HG02610 (cell line): Measurements from ENCODE around the gene MPND.

Experiments
- ATAC-seq: cut with Tn5 transposase; IDR thresholded peaks from one replicate; pipeline ENCODE4 v1.9.1; 2021; ENCODE audit warnings: mild to moderate bottlenecking, moderate library complexity; ENCODE audit not compliant: unreplicated experiment

Gene MPND

DNA sequence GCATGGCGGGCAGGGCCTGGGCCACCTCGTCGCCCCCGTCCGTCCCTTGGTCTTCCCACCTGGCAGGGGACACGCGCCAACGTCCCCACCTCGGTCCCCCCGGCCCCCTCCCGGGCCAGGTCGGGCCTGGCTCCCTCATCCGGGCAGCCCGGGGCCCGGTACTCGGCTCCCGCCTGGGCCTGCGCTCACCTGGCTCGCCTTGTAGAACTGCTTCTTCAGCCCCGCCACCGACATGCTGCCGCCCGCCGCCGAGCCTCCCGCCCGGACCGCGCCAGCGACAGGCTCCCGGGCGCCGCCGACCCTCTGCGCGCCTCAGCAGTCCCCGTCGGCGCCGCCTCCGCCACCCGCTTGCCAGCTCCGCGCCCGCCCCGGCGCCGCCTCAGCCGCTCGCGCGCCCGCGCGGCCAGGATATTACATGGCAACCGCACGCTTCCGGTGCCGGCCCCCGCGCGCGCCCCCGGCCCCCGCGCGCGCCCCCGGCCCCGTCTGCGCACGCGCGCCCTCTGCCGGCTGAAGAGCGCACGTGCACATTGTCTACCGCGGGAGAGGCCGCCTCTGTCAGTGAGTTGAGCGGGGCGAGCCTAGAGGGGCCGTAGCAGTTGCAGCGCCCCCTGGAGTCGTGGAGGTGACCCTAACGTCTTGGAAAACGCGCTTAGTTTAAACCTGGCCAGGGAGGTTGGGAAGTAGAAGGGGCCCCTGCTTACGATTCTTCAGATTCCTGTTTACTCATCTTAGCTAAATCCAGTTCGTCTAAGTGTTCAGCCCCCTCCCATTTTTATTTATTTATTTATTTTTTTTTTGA is 57.0 kb downstream of the MPND start, which contains the start of gene SH3GL1:
Gene SH3GL1 (minus strand): TSS at position 413 of the 802 bp plus-strand sequence. CDS start 179 bp downstream, at position 234.
- ATAC-seq = peak; percentile 53

DNA sequence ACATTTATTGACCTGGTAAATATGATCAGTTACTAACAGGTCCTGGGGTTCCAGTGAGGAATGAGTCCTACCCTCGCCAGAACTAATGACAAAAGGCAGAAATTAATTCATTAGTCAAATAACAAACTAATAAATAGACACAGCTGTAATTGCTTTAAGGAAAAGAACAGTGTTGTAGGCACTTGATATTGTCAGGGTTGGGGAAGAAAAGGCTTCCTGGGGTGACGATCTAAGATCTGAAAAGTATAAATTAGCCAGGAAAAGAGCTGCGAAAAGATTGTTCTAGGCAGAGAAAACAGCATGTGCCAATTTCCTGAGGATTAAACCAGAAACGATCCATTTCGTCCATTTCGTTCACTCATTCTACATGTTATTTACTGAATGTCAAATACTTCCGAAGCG is 58.4 kb downstream of the MPND start:
- ATAC-seq = no peak

DNA sequence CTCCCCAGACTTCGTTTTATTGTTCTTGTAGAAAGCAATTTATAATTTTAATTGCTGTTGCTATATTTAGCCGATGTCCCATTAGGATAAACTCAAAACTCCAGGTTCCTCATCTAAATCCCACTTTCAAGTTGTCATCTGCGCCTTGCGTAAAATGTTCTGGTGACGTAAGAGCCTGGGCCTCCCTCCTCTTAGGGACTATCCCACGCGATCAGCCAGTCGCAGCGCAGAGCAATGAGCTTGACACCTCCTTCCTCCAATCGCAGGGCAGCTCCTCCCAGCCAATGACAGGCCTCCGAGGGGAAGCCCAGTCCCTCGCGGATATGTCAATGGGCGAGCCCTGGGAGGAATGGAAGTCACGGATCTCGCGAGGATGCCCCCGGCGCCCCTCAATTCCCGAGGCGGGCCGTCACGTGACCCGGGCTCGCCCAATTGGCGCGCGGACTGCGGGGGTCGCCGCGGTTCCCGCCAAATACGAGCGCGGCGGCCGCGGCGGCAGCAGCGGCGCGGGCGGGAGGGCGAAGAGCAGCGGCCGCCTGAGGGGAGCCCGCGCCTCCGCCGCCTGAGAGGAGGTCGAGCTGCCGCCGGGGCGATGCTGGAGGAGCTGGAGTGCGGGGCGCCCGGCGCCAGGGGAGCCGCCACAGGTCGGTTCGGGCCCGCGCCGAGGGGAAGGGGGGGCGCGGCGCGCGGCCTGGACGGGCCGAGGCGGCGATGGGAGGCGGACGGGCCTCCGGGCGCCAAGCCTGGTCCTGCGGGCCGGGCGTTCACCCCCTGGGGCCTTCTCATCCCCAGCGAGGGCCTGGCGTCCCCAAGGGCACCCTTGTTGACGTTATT is 59.0 kb downstream of the MPND start, which contains the start of gene CHAF1A:
Gene CHAF1A (plus strand): TSS at position 470 of the 834 bp plus-strand sequence. CDS start 123 bp downstream, at position 593.
- peak; percentile 84 for ATAC-seq

DNA sequence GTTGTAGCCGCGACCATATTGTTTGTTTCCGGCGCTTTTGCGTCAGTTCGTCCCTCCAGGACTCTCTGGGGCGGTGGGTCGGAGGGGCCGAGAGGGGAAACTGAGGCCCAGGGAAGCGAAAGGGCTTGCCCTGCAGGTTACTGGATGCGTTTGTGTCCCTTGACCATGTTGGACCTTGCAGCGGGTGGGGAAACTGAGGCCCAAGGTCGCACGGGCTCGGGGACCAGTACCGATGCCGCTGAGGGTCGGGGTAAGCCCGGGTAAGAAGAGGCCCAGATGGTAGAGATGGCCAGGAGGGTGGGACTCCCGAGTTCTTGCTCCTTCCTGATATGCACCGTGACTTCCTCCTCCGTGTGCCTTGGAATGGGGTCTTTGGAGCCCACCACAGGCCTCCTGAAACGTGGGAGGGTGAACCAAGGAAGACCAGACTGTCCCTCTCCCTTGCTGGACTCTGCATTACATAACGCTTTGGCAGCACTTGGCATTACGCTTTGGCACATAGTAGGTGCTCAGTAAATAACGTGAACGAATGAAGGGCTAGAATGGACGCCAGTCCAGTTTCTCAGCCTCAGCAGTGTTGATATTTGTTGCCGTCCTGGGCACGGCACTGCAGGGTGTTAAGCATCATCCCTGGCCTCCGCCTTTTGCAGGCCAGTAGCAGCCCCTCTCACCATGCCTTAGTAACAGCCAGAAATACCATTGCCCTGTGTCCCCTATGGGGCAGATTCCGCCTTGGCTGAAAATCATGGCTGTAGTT is 59.8 kb downstream of the MPND start:
- no peak for ATAC-seq

DNA sequence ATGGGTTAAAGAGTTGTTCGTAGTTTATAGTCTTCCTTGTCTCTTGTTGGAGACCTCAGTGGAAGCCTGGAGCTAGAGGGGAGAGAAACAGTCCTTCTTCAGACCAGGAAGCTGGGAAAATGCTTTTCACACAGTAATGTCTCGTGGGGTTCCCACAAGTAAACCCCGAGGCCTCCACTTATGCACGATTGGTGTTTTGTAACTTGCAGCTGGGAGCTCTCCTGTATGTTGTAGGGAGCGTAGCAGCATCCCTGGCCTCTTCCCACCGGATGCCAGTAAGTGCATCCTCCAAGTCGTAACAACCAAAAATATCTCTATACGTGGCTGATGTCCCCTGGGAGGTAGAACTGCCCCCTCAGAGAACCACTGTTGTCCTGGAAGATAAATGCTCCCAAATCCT is 62.6 kb downstream of the MPND start:
- no peak for ATAC-seq

DNA sequence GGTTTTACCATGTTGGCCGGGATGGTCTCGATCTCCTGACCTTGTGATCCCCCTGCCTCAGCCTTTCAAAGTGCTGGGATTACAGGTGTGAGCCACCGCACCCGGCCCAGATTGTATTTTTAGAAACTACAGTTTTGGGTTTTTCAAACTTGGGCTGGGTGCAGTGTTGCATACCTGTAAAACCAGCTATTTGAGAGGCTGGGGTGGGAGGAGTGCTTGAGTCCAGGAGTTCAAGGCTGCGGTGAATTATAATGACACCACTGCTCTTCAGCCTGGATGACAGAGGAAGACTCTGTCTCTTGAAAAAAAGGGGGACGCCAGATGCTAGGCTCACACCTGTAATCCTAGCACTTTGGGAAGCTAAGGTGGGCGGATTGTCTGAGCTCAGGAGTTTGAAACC is 63.3 kb downstream of the MPND start:
- no peak for ATAC-seq

DNA sequence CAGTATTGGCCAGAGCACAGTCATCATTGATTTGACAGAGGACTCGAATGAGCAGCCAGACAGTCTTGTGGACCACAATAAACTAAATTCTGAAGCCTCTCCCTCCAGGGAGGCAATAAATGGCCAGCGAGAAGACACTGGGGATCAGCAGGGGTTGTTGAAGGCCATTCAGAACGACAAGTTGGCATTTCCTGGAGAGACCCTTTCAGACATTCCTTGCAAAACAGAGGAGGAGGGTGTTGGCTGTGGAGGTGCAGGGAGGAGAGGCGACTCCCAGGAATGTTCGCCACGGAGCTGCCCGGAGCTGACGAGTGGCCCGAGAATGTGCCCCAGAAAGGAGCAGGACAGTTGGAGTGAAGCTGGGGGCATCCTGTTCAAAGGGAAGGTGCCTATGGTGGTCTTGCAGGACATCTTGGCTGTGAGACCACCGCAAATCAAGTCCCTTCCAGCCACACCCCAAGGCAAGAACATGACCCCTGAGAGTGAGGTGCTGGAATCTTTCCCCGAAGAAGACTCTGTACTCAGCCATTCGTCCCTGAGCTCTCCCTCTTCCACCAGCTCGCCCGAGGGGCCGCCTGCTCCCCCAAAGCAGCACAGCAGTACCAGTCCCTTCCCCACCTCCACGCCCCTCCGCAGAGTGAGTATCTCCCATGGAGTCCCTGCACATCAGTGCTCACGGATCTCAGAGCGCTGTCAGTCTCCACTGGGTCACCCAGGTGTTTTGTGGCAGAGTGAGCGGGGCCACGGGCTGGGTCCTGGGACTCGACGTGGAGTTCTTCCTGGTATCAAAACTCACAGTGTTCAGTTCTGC is 66.0 kb downstream of the MPND start:
- no peak for ATAC-seq
